ENCODE data around the gene INSL3. TPM values are rescaled to one million over a fixed set of nuclear protein-coding genes. Genes with fewer than 3 reads are reported as not detected.
"Not testable (repeated sequence)": the region's sequence is repeated elsewhere in the genome, so short reads cannot be mapped to it uniquely, and the experiment has no call there.

Gene INSL3
- total RNA-seq, 1 donor from 2014 or later = not detected

GRCh38 chr19:17778251-17778967 lies 42.9 kb downstream of the INSL3 start:
- no peak for TF ChIP-seq CTCF (IDR thresholded peaks at IDR 0.05; ENCODE audit: insufficient read depth, low read length, severe bottlenecking)
- no peak for FAIRE-seq
- Histone ChIP-seq H3K36me3 (ENCODE audit: control insufficient read depth, insufficient read depth, low read length) (no peaks in the 10 kb centered on the region), H3K4me3 (ENCODE audit: low read depth, low read length) (peak overlapping the region; percentile 35), H3K27me3 (ENCODE audit: control insufficient read depth, insufficient read depth, low read length) (no peaks in the 10 kb centered on the region)
- DNase-seq (ENCODE audit: low read depth) = peak; percentile 58

GRCh38 chr19:17777840-17778239 lies 43.5 kb downstream of the INSL3 start:
- H3K27me3 ChIP-seq (ENCODE audit: control insufficient read depth, insufficient read depth, low read length); H3K36me3 ChIP-seq (ENCODE audit: control insufficient read depth, insufficient read depth, low read length); DNase-seq (ENCODE audit: low read depth); FAIRE-seq; H3K4me3 ChIP-seq (ENCODE audit: low read depth, low read length): not testable (repeated sequence)

GRCh38 chr19:17775991-17776803 lies 45.1 kb downstream of the INSL3 start:
- DNase-seq (ENCODE audit: low read depth) = no peak
- no peak for FAIRE-seq

GRCh38 chr19:17775245-17775927 lies 45.9 kb downstream of the INSL3 start:
- H3K36me3 ChIP-seq (ENCODE audit: control insufficient read depth, insufficient read depth, low read length) = no peaks in the 10 kb centered on the region
- TF ChIP-seq CTCF (IDR thresholded peaks at IDR 0.05; ENCODE audit: insufficient read depth, low read length, severe bottlenecking) = peak; percentile 69
- FAIRE-seq = no peak

More at GRCh38 chr19:17775991-17776803, 45.1 kb downstream of the INSL3 start:
- Histone ChIP-seq H3K27me3 (ENCODE audit: control insufficient read depth, insufficient read depth, low read length) (no peaks in the 10 kb centered on the region), H3K36me3 (ENCODE audit: control insufficient read depth, insufficient read depth, low read length) (no peaks in the 10 kb centered on the region), H3K4me3 (ENCODE audit: low read depth, low read length) (no peak overlapping the region)
- TF ChIP-seq CTCF (IDR thresholded peaks at IDR 0.05; ENCODE audit: insufficient read depth, low read length, severe bottlenecking) = no peak

GRCh38 chr19:17772172-17772571 lies 49.1 kb downstream of the INSL3 start:
- DNase-seq (ENCODE audit: low read depth) = no peak
- no peak for FAIRE-seq
- TF ChIP-seq CTCF (IDR thresholded peaks at IDR 0.05; ENCODE audit: insufficient read depth, low read length, severe bottlenecking) = no peak
- Histone ChIP-seq H3K36me3 (ENCODE audit: control insufficient read depth, insufficient read depth, low read length) (no peaks in the 10 kb centered on the region), H3K27me3 (ENCODE audit: control insufficient read depth, insufficient read depth, low read length) (peaks cover 2% of the 10 kb centered on the region), H3K4me3 (ENCODE audit: low read depth, low read length) (no peak overlapping the region)

More at GRCh38 chr19:17775245-17775927, 45.9 kb downstream of the INSL3 start:
- no peak for DNase-seq (ENCODE audit: low read depth)
- Histone ChIP-seq H3K27me3 (ENCODE audit: control insufficient read depth, insufficient read depth, low read length) (peaks cover under 1% of the 10 kb centered on the region), H3K4me3 (ENCODE audit: low read depth, low read length) (no peak overlapping the region)

- H3K27me3 ChIP-seq (ENCODE audit: control insufficient read depth, insufficient read depth, low read length) = peaks cover 2% of the 10 kb centered on the region
- no peaks in the 10 kb centered on the region for H3K36me3 ChIP-seq (ENCODE audit: control insufficient read depth, insufficient read depth, low read length)
- H3K4me3 ChIP-seq (ENCODE audit: low read depth, low read length) = no peak overlapping the region
- no peak for TF ChIP-seq CTCF (IDR thresholded peaks at IDR 0.05; ENCODE audit: insufficient read depth, low read length, severe bottlenecking)
- DNase-seq (ENCODE audit: low read depth) (no peak), FAIRE-seq (no peak)
These were observed 50.7 kb downstream of the INSL3 start for GRCh38 chr19:17770613-17771012.

Data from bronchial epithelial cell (primary cell).